Karpas-422 (cell line): ENCODE results near the gene ACKR3. TPM values are rescaled to one million over a fixed set of nuclear protein-coding genes. Genes with fewer than 3 reads are reported as not detected.

ENCODE experiments used
- DNase-seq: peaks from one replicate; pipeline ENCODE4 v3.0.0-alpha.2; 2015
- H2AFZ ChIP-seq: fragments of 200-600 bp; sonication (generic); 2 replicates; pipeline ENCODE4 v1.6.1; 2014; ENCODE audit warnings: antibody characterized with exemption, low read length, mixed read lengths
- H3K27ac ChIP-seq: fragments of 200-600 bp; sonication (generic); 2 replicates; pipeline ENCODE4 v1.5.1; 2014; ENCODE audit warnings: mild to moderate bottlenecking, low read length, moderate library complexity
- H3K27me3 ChIP-seq: fragments of 200-600 bp; sonication (generic); 2 replicates; pipeline ENCODE4 v1.6.1; 2014; ENCODE audit warnings: low read length, mixed read lengths
- H3K36me3 ChIP-seq: fragments of 200-600 bp; sonication (generic); 2 replicates; pipeline ENCODE4 v1.6.1; 2014; ENCODE audit warnings: low read length, mixed read lengths; ENCODE audit not compliant: insufficient read depth
- H3K4me1 ChIP-seq: fragments of 200-600 bp; sonication (generic); 2 replicates; pipeline ENCODE4 v1.6.1; 2014; ENCODE audit warnings: mild to moderate bottlenecking, low read length, mixed read lengths
- H3K4me2 ChIP-seq: fragments of 200-600 bp; sonication (generic); 2 replicates; pipeline ENCODE4 v1.6.1; 2014; ENCODE audit warnings: low read length, low read depth, mild to moderate bottlenecking; ENCODE audit not compliant: poor library complexity, severe bottlenecking
- H3K4me3 ChIP-seq: fragments of 200-600 bp; sonication (generic); 2 replicates; pipeline ENCODE4 v1.5.1; 2014; ENCODE audit warnings: mild to moderate bottlenecking, antibody characterized with exemption, low read length, mixed read lengths
- H3K79me2 ChIP-seq: fragments of 200-600 bp; sonication (generic); 2 replicates; pipeline ENCODE4 v1.6.1; 2014; ENCODE audit warnings: mild to moderate bottlenecking, low read length, mixed read lengths
- H3K9ac ChIP-seq: fragments of 200-600 bp; sonication (generic); 2 replicates; pipeline ENCODE4 v1.6.0; 2014; ENCODE audit warnings: low read length
- H3K9me2 ChIP-seq: fragments of 200-600 bp; sonication (generic), shearing (Covaris generic); replicated peaks from 2 replicates; pipeline ENCODE4 v1.6.0; 2014; ENCODE audit warnings: mild to moderate bottlenecking, low read length, moderate library complexity; ENCODE audit not compliant: insufficient read depth
- H3K9me3 ChIP-seq: fragments of 300-700, 200-600 bp; sonication (generic); 2 replicates; pipeline ENCODE4 v1.6.1; 2014; ENCODE audit warnings: low read length, mixed read lengths
- H4K20me1 ChIP-seq: fragments of 200-600 bp; sonication (generic); 2 replicates; pipeline ENCODE4 v1.6.1; 2014; ENCODE audit warnings: mild to moderate bottlenecking, antibody characterized with exemption, low read length, low read depth; ENCODE audit not compliant: insufficient read depth
- total RNA-seq: library from RNA; depleted of rRNA; stranded (reverse); fragments of >200 nt; shearing (Covaris generic); gene quantifications from 2 replicates; pipeline ENCODE4 v1.2.3, GENCODE V29; 2014; ENCODE audit warnings: low replicate concordance

Gene ACKR3
- total RNA-seq, 1 experiment from 2014 or later, result not detected

GRCh38 chr2:236597629-236598028 lies 28.0 kb downstream of the ACKR3 start:
- Histone ChIP-seq H3K9ac (no peak overlapping the region), H3K9me2 (no peaks in the 10 kb centered on the region), H3K79me2 (no peaks in the 10 kb centered on the region), H4K20me1 (no peaks in the 10 kb centered on the region), H2AFZ (no peak overlapping the region), H3K4me3 (no peak overlapping the region), H3K9me3 (no peaks in the 10 kb centered on the region), H3K36me3 (no peaks in the 10 kb centered on the region), H3K27me3 (no peaks in the 10 kb centered on the region), H3K4me2 (no peak overlapping the region), H3K4me1 (peaks cover 6% of the 10 kb centered on the region), H3K27ac (no peak overlapping the region)
- DNase-seq, result no peak

- no peak for DNase-seq
- Histone ChIP-seq H3K79me2 (no peaks in the 10 kb centered on the region), H3K4me3 (no peak overlapping the region), H3K27ac (no peak overlapping the region), H3K9ac (no peak overlapping the region), H2AFZ (no peak overlapping the region), H3K27me3 (no peaks in the 10 kb centered on the region), H3K36me3 (no peaks in the 10 kb centered on the region), H3K4me2 (no peak overlapping the region), H3K9me2 (no peaks in the 10 kb centered on the region), H3K4me1 (peaks cover 6% of the 10 kb centered on the region), H4K20me1 (no peaks in the 10 kb centered on the region), H3K9me3 (no peaks in the 10 kb centered on the region)
These were observed 29.4 kb downstream of the ACKR3 start for GRCh38 chr2:236599059-236599458.

GRCh38 chr2:236600158-236600557 lies 30.5 kb downstream of the ACKR3 start:
- Histone ChIP-seq H3K9ac (no peak overlapping the region), H3K27me3 (no peaks in the 10 kb centered on the region), H3K9me3 (no peaks in the 10 kb centered on the region), H3K79me2 (no peaks in the 10 kb centered on the region), H3K4me2 (no peak overlapping the region), H3K4me3 (no peak overlapping the region), H4K20me1 (no peaks in the 10 kb centered on the region), H3K36me3 (no peaks in the 10 kb centered on the region), H3K4me1 (peaks cover 6% of the 10 kb centered on the region), H3K27ac (no peak overlapping the region), H2AFZ (no peak overlapping the region), H3K9me2 (no peaks in the 10 kb centered on the region)
- no peak for DNase-seq

GRCh38 chr2:236600892-236601291 lies 31.3 kb downstream of the ACKR3 start:
- H3K27me3 ChIP-seq, result no peaks in the 10 kb centered on the region

GRCh38 chr2:236601316-236602202 lies 31.9 kb downstream of the ACKR3 start:
- Histone ChIP-seq H3K27me3 (no peaks in the 10 kb centered on the region), H4K20me1 (no peaks in the 10 kb centered on the region), H3K4me1 (peaks cover 6% of the 10 kb centered on the region), H3K9me3 (no peaks in the 10 kb centered on the region), H3K36me3 (no peaks in the 10 kb centered on the region), H2AFZ (no peak overlapping the region), H3K9me2 (no peaks in the 10 kb centered on the region), H3K9ac (no peak overlapping the region), H3K4me2 (no peak overlapping the region), H3K79me2 (no peaks in the 10 kb centered on the region), H3K4me3 (no peak overlapping the region), H3K27ac (no peak overlapping the region)
- no peak for DNase-seq

More at GRCh38 chr2:236600892-236601291, 31.3 kb downstream of the ACKR3 start:
- Histone ChIP-seq H3K79me2 (no peaks in the 10 kb centered on the region), H3K9ac (no peak overlapping the region), H3K9me3 (no peaks in the 10 kb centered on the region), H3K4me1 (peaks cover 6% of the 10 kb centered on the region), H3K27ac (no peak overlapping the region), H3K36me3 (no peaks in the 10 kb centered on the region), H3K4me3 (no peak overlapping the region), H3K4me2 (no peak overlapping the region), H3K9me2 (no peaks in the 10 kb centered on the region), H2AFZ (no peak overlapping the region), H4K20me1 (no peaks in the 10 kb centered on the region)
- DNase-seq, result no peak

- Histone ChIP-seq H3K79me2 (no peaks in the 10 kb centered on the region), H3K27ac (no peak overlapping the region), H3K36me3 (no peaks in the 10 kb centered on the region), H3K9me3 (no peaks in the 10 kb centered on the region), H2AFZ (no peak overlapping the region), H3K9ac (no peak overlapping the region), H4K20me1 (no peaks in the 10 kb centered on the region), H3K27me3 (no peaks in the 10 kb centered on the region), H3K4me3 (no peak overlapping the region), H3K4me1 (peaks cover 6% of the 10 kb centered on the region), H3K9me2 (no peaks in the 10 kb centered on the region), H3K4me2 (no peak overlapping the region)
- DNase-seq, result no peak
These were observed 33.1 kb downstream of the ACKR3 start for GRCh38 chr2:236602678-236603077.

- Histone ChIP-seq H3K27me3 (no peaks in the 10 kb centered on the region), H3K4me3 (no peak overlapping the region), H3K27ac (no peak overlapping the region), H2AFZ (no peak overlapping the region), H3K4me1 (peaks cover 2% of the 10 kb centered on the region), H3K4me2 (no peak overlapping the region), H3K9me3 (no peaks in the 10 kb centered on the region), H3K36me3 (no peaks in the 10 kb centered on the region), H4K20me1 (no peaks in the 10 kb centered on the region), H3K9ac (no peak overlapping the region), H3K79me2 (no peaks in the 10 kb centered on the region), H3K9me2 (no peaks in the 10 kb centered on the region)
- no peak for DNase-seq
These were observed 33.9 kb downstream of the ACKR3 start for GRCh38 chr2:236603361-236604015.

GRCh38 chr2:236604575-236605344 lies 35.1 kb downstream of the ACKR3 start:
- Histone ChIP-seq H3K27me3 (no peaks in the 10 kb centered on the region), H3K79me2 (no peaks in the 10 kb centered on the region), H3K9ac (no peak overlapping the region), H3K9me2 (no peaks in the 10 kb centered on the region), H3K4me2 (no peak overlapping the region), H3K27ac (no peak overlapping the region), H3K9me3 (no peaks in the 10 kb centered on the region), H4K20me1 (no peaks in the 10 kb centered on the region), H3K4me3 (no peak overlapping the region), H3K36me3 (no peaks in the 10 kb centered on the region), H2AFZ (no peak overlapping the region), H3K4me1 (no peaks in the 10 kb centered on the region)
- no peak for DNase-seq
